DND-41 (cell line): ENCODE data around the gene RRP1.

Source experiments
- CTCF ChIP-seq: IDR thresholded peaks from 2 replicates; pipeline ENCODE4 v1.5.1; 2012; ENCODE audit warnings: borderline replicate concordance, low read length, moderate library complexity, mild to moderate bottlenecking; ENCODE audit not compliant: poor library complexity, severe bottlenecking; ENCODE audit errors: extremely low read depth
- EZH2 ChIP-seq: IDR thresholded peaks from 3 replicates; pipeline ENCODE4 v1.6.1; 2012; ENCODE audit warnings: borderline replicate concordance, low read depth, mild to moderate bottlenecking, moderate library complexity, low read length, inconsistent platforms; ENCODE audit not compliant: severe bottlenecking

GRCh38 chr21:43800566-43800965 lies 11.2 kb downstream of the RRP1 start:
- TF ChIP-seq CTCF (no peak), EZH2 (no peak)
